ENCODE results near the gene CLEC16A.
"Not testable (repeated sequence)": the region's sequence is repeated elsewhere in the genome, so short reads cannot be mapped to it uniquely, and the experiment has no call there.

CLEC16A gene

DNA sequence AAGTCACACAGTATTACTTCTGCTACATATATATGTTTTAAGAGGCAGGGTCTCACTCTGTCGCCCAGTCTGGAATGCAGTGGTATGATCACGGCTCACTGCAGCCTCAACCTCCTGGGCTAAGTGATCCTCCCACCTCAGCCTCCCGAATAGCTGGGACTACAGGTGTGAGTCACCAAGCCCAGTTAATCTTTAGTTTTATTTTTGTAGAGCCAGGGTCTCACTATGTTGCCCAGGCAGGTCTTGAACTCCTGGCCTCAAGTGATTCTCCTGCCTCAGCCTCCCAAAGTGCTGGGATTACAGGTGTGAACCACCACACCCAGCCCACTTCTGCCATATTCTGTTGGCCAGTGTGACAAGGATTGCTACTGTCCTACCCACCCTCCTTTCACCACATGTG is 19.1 kb upstream of the CLEC16A start:
- not testable (repeated sequence) for H3K4me3 ChIP-seq (ENCODE audit: low read depth, low read length)

DNA sequence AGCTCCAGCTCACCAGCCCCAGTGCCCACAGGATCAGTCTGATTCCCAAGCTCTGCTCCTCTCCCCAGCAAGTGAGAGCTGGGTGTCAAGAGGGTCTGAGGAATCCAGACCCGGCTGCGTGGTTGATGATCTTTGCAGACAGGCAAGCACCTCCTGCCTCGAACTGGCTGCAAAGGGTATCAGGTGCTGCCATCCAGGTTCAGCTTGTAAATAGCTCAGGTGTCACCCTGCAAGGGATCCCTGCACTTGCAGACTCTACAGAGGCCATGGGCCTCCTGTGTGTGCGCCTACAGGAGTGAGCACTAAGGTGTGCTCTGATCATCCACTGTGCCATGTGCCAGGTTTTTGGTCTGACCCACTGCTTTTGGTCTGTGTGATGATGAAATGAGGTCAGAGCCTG is 18.3 kb upstream of the CLEC16A start:
- H3K4me3 ChIP-seq (ENCODE audit: low read depth, low read length) = no peak overlapping the region

DNA sequence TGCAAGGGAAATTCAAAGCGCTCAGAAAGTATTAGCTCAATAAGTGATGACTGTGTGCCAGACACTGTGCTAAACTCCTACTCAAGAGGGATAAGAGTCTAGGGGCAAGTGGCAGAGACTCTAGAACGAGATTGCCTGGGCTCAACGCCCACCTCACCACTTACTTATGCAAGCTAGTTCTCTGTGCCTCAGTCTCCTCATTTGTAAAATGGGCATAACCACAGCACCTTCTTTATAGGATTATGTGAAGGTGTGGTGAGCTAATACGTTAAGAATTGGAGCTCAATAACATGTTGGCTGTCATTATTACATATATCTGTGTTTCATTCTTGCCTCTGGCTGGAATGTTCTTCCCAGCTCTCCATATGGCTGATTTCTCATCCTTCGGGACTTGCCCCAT is 17.5 kb upstream of the CLEC16A start:
- no peak overlapping the region for H3K4me3 ChIP-seq (ENCODE audit: low read depth, low read length)

DNA sequence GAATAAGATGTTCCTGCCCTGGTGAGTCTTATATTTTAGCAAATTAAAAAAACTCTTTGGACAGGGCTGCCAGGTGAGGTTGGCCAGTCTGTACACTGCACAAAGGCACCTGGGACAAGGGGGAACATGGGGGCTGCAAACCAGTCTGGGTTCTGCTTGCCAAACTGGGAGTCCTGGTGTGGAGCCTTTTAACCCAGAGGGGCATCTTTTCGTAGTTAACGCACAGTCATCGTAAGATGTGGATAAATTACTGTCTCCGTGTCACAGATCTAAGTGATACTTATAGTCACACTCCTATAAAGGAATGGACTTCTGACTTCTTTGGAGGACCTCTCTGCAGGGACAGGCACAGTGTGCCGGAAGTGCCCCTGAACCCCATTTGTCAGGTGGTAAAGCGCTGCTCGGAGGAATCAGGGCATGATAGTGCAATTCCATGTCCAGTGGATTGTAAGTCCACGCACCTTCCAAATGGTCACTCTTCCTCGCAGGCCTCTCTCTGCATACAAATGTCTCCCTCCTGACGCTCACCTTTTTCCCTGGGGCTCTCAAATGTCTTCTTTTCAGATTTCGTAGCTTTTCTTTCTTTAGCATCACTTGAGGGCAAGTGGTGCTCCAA is 16.8 kb upstream of the CLEC16A start:
- H3K4me3 ChIP-seq (ENCODE audit: low read depth, low read length) = no peak overlapping the region

DNA sequence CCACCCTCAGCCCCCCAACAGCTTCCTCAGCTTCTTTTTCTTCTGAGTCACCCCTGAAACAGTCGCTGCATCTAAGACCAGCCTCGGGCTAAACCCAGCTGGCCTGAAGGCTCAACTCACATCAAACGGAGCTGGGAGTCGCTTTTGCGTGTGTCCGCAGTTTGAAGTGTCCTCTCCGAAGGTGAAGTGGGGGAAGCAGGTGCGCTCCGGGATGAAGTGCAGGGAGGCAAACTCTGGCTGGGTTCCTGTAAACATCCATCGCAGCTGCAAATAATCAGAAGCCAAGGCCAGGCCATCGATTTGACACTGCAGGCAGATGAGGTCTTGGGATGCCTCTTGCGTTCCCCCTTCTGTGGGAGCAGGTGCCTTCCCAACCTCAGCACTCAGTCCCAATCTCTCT is 15.3 kb upstream of the CLEC16A start:
- not testable (repeated sequence) for H3K4me3 ChIP-seq (ENCODE audit: low read depth, low read length)

DNA sequence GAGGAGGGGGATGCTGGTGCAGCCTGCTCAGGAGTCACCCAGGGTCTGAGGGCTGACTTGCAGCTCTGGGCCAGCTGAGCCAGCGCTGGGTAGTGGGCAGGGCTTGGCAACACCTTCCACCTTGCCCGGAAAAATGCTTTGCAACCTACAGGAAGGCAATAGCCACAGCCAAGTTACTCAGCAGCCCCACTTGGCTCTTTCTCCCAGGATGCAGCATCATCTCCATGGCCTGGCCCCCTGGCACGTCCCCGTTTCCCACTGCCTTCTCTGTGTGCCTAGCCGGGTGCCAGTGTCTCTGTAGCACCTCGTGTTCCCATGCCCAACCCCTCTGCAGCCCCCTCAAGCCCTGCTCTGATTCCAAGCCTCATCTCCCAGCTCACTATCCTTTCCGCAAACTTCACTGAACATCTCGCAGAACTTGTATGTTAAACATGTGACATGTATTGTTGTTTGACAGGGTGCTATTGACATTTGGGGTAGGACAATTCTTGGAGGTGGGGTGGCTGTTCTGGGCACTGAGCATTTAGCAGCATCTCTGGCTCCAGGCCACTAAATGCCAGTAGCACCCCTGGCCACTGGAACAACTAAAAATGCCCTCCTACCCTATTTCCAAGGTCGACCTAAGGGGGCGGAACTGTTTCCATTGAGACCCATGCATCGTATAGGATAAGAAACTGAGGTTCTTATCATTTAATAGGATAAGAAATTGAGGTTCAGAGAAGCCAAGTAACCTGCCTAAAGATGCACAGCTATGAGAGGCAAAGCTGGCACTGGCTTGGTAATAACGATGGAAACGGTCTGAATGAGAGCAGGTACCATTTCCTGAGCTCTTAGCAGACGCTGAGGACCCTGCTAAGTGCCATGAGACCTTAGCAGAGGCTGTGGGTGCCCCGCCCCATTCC is 14.3 kb upstream of the CLEC16A start:
- no peak overlapping the region for H3K4me3 ChIP-seq (ENCODE audit: low read depth, low read length)

DNA sequence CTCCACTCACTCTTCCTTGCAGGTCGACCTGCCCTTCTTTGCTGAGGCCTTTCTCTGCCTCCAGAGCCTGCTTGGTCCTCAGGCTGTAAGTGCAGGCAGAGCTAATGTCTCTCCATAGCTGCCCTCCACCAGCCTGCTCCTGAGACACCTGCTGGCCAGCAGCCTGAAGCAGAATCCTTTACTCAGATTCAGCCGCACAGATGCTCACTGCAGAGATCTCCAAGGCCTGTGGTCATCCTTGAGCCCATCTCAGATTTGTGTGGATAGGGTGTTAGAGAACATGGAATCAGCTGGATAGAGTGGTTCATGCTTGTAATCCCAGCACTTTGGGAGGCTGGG is 13.6 kb upstream of the CLEC16A start:
- H3K4me3 ChIP-seq (ENCODE audit: low read depth, low read length) = no peak overlapping the region

DNA sequence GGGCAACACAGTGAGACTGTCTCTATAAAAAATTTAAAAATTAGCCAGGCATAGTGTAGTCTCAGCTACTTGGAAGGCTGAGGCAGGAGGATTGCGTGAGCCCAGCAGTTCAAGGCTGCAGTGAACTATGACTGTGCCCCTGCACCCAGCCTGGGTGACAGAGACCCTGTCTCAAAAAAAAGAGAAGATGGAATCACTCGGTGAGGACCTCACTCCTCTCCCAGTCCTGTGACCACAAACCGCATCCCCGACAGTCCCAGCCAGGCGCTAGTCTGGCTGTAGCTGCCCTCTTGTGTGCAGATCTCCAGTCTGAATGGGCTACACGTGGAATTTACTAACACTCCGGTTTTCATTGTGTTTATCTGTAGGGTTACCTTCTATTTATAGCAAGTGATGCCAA is 13.2 kb upstream of the CLEC16A start:
- no peak overlapping the region for H3K4me3 ChIP-seq (ENCODE audit: low read depth, low read length)

DNA sequence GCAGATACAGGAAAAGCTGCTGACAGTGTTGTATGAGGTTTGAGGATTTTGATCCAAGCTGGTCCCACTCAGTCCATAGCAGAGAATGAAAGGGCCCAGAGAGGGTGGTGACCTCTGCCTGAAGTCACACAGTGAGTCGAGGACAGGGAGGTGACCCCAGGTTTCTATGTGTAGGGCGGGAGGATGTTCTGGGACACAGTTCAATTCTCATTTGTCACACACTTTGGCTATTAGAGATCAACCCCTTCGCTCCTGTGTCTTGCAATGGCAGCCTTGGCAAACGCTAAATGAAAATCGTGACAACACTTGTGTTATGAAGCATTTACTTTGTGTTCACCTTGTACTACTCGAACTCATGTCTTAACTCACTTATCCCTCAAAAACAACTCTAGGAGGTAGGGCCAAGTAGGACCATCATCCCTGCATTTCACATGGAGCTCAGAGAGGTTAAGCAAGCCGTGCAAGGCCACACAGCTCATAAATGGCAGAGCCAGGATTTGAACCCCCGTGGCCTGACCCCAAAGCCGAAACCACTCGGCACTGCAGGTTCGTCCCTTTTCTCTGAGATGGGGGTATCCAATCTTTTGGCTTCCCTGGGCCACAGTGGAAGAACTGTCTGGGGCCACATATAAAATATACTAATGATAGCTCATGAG is 12.3 kb upstream of the CLEC16A start:
- H3K4me3 ChIP-seq (ENCODE audit: low read depth, low read length) = no peak overlapping the region

DNA sequence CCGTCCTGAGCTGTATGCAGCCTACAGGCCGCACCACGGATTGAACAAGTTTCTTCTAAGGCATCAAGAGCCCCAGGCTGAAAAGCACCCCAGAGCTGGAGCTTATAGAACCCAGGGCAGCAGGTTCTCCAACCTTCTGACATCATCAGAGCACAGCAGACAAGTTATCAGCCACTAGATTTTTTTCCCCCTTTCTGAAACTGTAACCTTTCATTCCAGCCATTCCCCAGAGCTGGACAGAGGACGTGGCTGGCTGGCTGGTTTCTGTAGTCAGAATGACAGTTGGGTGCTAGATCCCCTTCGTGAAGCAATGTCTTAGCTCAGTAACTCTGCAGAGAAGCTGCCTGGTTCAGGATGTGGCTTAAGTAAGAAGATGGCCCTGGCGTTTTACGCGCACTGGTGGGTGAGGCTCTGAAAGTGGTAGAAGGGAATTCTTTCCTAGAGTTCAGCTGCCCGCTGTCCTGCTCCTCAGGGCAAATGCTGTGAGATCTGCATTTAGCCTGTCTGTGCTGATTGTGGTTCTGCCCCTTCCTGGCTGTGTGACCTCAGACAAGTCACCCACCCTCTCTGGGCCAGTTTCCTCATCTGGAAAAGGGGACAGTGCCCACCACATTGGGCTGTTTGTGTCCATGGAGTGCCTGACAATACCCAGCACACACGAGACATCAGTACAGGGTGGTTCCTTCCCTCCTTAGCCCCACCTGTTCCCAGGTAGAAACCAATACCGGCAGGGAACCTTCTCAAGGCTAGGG is 11.2 kb upstream of the CLEC16A start:
- H3K4me3 ChIP-seq (ENCODE audit: low read depth, low read length) = no peak overlapping the region

DNA sequence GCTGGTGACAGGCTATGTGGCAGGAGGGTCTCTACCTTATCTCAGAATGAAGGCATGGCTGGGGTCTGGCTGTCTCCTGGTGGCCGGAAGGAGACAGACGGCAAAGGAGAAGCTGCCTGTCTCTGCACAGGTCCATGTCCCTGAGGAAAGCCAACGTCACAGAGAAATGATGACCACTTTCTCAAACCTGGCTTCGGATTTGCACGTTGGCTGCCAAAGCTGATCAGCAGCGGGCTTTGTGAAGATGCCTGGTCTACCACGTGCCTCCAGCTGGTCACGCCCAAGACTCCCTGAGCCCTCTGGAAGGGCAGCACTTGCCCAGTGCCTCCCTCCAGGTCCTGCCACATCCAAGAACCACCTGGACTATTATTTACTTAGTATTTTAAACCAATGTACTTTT is 10.5 kb upstream of the CLEC16A start:
- no peak overlapping the region for H3K4me3 ChIP-seq (ENCODE audit: low read depth, low read length)

DNA sequence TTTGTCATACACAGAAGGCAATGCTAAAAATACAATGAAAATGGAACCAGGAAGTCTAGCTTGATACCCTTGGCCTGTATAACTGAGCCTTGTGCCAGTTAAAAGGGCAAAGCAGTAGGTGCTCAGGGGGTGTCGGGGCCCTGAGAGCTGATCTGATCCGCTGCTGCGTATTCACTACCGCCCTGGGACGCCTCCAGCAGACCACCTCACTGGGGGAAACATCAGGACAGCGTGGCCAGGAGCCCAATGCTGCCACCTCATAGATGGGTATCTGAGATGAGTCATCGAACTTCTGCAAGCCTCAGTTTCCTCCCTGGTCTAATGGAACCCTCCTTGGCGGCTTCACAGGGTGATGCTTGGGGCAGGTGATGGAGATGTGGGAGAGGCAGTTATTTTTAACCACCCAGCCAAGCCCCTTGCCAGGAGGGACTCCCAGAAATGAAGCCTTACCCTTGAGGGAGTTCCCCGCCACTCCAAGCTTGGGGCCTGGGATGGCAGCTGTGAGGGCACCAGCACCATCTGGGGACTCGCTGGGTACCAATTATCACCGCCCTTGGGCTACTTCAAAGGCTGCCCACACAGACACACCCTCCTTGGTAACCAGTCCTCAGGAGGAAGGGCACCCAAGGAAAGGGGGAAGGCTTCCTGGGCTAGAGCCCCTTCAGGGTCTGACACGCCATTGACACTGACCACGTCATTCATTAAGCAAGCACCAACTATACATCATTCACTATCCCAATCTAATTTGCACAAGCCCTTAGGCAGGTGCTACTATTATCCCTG is 9.8 kb upstream of the CLEC16A start:
- H3K4me3 ChIP-seq (ENCODE audit: low read depth, low read length) = no peak overlapping the region

DNA sequence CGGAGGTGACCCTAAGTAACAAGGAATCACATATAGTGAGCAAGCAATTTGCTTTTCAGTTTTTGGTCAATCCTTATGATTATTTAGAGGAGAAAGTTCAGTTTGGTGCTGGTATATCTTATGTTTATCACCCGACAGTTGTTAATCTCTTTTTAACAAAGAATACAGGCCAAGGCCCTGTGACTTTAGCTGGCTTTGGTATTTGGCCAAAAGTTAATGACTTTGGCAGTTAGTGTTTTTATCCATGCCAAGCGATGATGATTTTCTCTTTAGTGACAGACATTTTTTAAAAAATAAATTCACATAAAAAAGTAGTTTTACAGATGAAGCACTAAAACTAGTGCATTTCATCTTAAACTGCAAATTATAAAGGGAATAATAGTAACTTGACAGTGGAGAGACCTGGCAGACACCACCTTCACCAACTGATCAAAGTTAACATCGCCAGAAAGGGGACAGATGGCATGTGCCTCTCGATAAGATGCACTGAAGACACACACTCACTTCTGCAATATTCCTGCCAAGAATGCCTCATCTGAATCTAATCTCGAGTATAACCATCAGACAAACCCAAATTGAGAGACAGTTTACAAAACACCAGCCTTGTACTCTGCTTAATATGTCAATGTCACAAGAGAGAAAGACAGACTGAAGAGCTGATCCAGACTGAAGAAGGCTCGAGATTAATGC is 9.0 kb upstream of the CLEC16A start:
- H3K4me3 ChIP-seq (ENCODE audit: low read depth, low read length) = no peak overlapping the region

DNA sequence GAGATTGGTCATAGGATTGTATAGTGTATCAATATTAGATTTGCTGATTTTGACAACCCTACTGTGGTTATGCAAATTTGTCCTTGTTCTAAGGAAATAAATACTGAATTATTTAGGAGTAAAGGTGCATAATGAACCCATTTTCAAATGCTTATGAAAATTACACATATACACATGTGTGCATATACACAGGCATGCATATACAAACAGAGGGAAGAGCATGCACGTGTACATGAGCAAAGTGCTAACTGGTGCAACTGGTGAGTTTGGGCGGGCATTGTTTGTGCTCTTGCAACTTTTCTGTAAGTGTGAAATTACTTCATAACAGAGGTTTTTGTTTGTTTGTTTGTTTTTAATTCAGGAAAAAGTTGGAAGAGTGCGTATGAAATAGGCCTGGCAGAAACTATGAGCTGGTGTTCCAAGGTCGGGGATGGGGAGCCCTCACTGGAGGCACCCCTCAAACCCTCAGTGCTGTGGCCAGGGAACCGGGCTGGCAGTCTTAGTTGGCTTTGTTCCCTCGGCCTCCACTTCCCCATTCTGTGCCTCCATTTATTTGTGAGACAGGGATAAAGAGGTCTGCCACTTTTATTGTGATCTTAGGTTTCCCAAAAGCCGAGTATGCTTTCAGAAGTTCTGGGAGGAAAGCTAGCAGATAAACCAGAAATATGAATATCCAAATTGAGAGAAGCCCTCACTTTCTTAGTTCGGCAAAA is 7.9 kb upstream of the CLEC16A start:
- no peak overlapping the region for H3K4me3 ChIP-seq (ENCODE audit: low read depth, low read length)

DNA sequence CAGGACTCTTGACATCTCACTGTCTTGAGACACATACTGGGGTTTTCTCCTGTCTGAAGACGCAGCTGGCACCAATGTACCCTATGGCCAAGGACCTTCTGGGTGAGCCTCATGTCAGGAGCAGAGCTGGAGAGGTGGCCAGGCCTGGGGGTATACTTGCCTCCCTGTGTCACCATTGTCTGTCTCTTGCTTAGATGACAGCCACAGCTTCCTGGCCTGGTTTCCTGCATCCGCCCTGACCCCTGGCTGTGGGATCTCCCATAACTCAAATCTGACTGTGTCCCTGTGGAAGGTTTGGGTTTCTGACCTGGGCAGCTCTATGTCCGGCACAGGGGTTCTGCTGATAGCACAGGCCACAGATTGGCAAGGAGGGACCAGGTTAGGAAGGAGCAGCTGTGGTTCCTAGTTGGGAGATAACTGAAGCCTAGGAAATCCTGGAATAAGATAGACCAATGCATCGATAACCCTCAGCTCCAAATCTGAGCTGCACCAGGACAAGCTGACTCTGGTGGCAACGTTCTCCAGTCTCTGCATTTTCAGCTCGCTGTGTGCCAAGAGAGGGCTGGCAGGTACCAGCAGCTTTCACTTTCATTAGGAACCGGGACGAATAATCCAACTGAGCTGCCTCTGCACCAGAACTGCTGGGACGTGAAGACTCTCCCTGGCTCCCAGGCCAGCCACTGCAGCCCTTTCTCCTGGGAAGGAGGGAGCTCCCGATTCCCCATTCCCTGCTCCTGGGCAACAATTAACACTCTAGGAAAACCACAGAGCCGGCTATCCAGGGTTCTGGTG is 7.1 kb upstream of the CLEC16A start:
- no peak overlapping the region for H3K4me3 ChIP-seq (ENCODE audit: low read depth, low read length)

DNA sequence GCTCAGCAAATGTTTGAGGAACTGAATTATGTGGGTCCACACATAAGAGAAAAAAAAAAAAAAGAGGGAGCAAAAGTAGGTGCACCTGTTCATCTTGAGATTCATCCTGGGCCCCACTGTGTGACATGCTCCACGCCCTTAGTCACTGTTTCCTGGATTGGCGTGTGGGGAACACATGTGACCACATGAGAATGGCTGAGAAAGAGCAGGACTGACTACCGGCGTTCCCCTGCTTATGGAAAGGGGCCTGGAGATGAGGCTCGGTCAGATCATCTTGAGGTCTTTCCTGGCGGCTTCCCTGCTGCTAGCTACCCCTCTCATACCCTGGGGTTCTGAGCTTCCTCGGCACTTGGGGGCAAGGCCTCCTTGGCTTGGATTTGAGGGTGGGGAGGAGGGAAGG is 6.0 kb upstream of the CLEC16A start:
- no peak overlapping the region for H3K4me3 ChIP-seq (ENCODE audit: low read depth, low read length)

DNA sequence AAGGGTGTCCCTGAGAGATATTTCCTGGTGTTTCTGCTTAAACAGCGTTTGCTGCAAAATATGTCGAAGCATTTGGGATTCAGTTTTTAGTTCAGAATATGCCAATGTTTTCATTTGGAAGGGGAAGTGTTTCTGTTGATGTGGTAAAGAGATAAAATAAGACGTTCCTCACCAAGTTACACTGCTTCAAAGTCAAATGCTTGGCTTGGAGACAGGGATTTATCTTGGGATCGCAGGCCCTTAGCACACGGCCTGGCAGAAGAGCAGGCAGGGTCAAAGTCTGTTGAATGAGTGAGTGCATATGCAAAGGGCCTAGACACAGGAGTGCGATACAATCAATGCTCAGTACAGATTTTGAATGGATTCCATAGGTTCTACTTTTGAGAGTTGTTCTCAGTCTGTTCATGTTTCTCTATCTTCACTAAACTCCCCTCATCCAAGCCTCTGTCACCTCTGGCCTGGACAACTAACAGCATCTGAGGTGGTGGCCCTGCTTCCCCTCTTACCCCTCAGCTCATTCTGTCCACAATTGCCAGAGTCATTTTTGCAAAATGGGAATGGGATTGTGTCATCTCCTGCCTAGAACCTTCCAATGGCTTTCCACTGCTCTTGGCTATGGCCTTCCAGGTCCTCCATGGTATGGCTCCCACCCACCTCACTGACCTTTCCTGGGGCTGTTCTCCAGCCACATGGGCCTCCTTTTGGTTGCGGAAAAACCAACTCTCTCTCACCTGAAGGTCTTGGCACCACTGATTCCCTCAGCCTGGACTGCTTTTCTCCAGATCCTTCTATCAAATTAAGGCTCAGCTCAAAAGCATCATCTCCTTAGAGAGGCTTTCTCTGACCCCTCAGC is 5.3 kb upstream of the CLEC16A start:
- no peak overlapping the region for H3K4me3 ChIP-seq (ENCODE audit: low read depth, low read length)
